GM12864 (cell line): Measurements from ENCODE around the gene HTR2B.

ENCODE experiments used
- DNase-seq: peaks from one replicate; pipeline ENCODE4 v3.0.0-alpha.2; 2011; ENCODE audit warnings: low read depth
- H3K4me3 ChIP-seq: 2 replicates; pipeline ENCODE4 v1.5.1; 2011; ENCODE audit warnings: mild to moderate bottlenecking, low read depth, low read length, control low read depth
- CTCF ChIP-seq: IDR thresholded peaks from 2 replicates; pipeline ENCODE4 v1.5.1; 2011; ENCODE audit warnings: low read depth, mild to moderate bottlenecking, moderate library complexity, low read length, control low read depth, inconsistent platforms; ENCODE audit errors: missing control alignments

The HTR2B gene

GRCh38 chr2:231127936-231128335 lies 3.1 kb upstream of the HTR2B start:
- TF ChIP-seq CTCF: no peak
- no peak overlapping the region for H3K4me3 ChIP-seq
- no peak for DNase-seq

DNA sequence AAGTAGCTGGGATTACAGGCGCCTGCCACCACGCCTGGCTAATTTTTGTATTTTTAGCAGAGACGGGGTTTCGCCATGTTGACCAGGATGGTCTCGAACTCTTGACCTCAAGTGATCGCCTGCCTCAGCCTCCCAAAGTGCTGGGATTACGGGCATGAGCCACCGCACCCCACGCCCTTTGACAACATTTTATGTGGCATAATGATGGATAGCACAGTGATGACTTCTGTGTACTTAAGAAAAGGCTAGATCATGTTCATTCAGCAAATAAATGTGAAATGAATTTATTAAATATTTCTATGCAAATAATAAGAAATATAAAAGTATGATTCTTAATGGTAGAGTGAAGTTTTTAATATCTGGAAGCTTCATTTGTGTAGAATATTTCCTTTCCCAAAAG lies 2.6 kb upstream of the HTR2B start:
- no peak overlapping the region for H3K4me3 ChIP-seq
- DNase-seq: no peak
- no peak for TF ChIP-seq CTCF

DNA sequence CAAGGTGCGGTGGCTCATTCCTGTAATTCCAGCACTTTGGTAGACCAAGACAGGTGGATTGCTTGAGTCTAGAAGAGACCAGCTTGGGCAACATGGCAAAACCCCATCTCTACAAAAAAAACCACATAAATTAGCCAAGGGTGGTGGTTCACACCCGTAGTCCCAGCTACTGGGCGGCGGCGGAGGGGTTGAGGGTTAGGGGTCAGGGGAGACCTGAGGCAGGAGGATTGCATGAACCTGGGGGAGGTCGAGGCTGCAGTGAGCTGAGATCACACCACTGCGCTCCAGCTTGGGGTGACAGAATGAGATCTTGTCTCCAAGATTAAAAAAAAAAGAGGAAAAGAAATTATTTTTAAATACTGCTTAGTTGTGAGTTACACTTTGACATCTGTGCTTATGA lies 1.3 kb upstream of the HTR2B start:
- H3K4me3 ChIP-seq: no peak overlapping the region
- TF ChIP-seq CTCF: no peak
- no peak for DNase-seq

GRCh38 chr2:231123362-231123898 lies 1.4 kb downstream of the HTR2B start:
- TF ChIP-seq CTCF: no peak
- no peak for DNase-seq
- H3K4me3 ChIP-seq: no peak overlapping the region

GRCh38 chr2:231118614-231118942 lies 6.3 kb downstream of the HTR2B start:
- H3K4me3 ChIP-seq: no peak overlapping the region
- TF ChIP-seq CTCF: no peak
- DNase-seq: no peak

GRCh38 chr2:231117922-231118613 lies 6.8 kb downstream of the HTR2B start:
- TF ChIP-seq CTCF: no peak
- DNase-seq: no peak
- H3K4me3 ChIP-seq: no peak overlapping the region

DNA sequence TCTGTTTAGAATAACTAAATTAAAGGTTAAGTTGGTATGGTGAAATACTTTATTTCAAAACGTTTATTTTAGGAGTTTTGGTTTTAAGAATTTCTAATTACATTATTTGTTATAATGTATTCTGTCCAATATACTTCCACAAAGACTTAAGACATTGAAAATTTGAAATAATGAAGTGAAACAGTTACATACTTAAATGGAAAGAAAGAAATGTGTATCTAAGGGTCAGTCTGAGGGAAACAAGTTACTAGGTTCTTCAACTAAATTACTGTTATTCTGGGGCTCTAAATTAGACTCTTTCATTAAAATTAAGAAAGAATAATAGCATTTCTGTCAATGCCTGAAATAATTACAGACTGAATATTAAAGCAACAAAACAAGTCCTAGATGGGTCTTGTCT lies 7.7 kb downstream of the HTR2B start:
- TF ChIP-seq CTCF: no peak
- no peak for DNase-seq
- no peak overlapping the region for H3K4me3 ChIP-seq
